HG03108 (cell line): ENCODE measurements around the gene RYR2.

Source experiments
- ATAC-seq: cut with Tn5 transposase; IDR thresholded peaks from one replicate; pipeline ENCODE4 v1.9.1; 2021; ENCODE audit warnings: moderate library complexity; ENCODE audit not compliant: unreplicated experiment

RYR2 gene

GRCh38 chr1:237705462-237705861, 663.5 kb downstream of the RYR2 start:
- no peak for ATAC-seq

DNA sequence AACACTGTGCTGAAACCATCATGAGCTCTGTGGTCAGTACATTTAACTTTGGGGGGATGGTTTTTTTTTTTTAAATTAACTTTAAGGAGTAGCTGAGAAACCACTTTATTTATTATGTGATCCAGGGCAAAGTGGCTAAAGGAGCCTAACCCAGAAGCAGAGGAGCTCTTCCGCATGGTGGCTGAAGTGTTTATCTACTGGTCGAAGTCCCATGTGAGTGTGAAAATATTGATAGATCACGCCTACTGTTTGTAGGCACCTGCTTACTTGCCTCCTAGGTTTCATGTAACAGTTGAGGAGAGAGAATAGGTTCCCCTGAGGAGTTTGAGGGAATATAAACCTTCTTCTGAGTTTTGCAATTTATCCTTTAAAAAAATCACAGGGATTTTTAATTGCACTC, 667.4 kb downstream of the RYR2 start:
- ATAC-seq = no peak

DNA sequence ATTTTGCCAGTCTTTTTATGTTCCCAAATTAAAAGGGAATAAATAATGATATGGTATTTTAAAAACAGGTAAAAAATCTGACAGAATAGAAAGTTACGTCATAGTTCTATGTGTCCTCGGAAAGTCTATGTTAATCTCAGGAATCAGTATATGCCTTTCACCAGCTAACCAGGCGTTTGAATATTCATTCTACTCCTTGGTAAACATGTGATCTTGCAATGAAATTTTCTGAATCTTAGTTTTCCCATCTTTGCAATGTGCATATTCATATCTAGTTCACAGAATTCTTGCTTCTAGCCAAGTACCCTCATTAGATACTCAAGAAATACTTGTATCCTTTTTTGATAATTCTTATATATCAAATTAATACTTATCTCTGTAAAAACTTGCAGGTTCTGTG, 669.3 kb downstream of the RYR2 start:
- no peak for ATAC-seq

DNA sequence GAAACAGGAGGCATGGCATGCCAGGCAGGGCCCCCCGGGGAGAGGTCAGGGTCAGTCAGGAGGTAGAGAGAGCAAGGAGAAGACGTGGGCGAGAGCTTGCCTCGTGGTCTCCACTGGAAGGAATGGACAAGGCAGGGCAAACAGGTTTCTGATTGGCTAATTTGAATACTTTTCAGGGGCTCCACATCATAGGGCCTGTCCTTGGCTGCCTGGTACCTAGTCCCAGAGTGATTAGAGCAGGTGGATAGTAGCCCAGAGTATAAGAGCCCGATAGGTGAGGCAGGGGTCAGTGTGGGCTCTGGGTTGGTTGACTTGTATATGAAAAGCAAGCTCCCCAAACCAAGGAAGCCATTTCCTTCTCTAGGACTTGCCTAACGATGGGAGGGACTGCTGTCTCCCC, 670.1 kb downstream of the RYR2 start:
- ATAC-seq = no peak

- no peak for ATAC-seq
These were observed 670.7 kb downstream of the RYR2 start for GRCh38 chr1:237712586-237713157.

DNA sequence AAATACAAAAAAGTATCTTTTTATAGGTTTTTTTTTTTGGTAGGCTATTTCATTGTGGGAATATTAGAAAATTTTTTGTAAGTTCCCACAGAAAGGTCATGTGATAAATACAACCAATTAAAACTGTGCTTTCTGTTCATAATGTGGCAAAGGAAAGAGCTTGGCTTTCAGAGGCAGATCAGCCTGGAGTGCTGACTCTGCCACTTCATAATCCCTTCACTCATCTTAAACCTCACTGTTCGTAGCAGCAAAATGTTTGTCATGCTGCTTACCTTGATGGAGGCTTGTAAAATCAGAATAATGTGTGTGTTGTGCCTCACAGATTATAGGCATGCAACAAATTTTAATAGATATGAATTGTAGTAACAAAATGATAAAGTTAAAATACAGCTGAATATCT, 671.9 kb downstream of the RYR2 start:
- no peak for ATAC-seq

- ATAC-seq = no peak
These were observed 675.1 kb downstream of the RYR2 start for GRCh38 chr1:237717106-237717505.

- no peak for ATAC-seq
These were observed 688.9 kb downstream of the RYR2 start for GRCh38 chr1:237730826-237731350.

DNA sequence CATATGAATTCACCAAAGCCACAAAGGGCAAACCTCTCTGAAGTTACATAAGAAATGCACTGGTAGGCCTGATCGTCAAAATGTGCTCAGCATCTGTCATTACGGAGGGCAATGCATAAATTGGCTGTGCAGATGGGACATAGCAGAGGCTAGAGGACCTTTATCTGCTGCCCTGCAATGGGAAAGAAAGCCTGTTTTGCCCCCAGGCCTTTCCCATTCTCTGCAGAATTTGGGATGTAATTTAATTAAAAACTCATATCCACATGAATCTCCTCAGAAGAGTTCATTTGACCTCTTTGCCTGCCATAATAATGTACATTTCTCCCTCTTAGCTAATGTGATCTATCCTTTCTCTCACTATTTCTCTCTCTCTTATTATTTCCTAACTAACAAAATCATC, 690.7 kb downstream of the RYR2 start:
- ATAC-seq = no peak

DNA sequence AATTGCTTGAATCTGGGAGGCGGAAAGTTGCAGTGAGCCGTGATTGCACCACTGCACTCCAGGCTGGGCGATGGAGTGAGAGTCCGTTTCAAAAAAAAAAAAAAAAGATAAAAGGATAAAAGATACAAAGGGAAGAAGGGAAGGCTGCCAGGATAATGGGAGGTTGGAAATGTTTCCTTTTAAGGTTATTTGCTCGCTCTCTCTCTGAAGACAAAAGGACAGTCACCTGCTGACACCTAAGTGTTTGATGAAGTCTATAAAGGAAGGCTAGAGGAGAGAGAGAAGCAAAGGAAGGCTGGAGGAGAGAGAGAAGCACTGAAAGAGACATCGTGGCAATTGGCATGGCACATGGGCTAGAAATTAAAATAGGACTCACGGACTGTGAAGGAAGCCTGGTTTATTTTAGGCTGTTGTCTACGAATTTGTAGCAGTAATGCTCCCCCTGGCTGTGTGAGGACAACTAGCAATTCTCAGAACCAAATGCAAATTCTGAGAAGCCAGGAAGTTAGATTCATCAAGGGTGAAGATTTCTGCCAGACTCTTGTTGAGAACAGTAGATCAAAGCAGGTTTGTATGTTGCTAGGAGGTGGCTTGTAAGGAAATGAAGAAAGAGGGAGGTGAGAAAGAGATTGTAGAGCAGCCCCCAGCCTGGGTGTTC, 694.5 kb downstream of the RYR2 start:
- no peak for ATAC-seq

GRCh38 chr1:237737448-237737847, 695.5 kb downstream of the RYR2 start:
- no peak for ATAC-seq

DNA sequence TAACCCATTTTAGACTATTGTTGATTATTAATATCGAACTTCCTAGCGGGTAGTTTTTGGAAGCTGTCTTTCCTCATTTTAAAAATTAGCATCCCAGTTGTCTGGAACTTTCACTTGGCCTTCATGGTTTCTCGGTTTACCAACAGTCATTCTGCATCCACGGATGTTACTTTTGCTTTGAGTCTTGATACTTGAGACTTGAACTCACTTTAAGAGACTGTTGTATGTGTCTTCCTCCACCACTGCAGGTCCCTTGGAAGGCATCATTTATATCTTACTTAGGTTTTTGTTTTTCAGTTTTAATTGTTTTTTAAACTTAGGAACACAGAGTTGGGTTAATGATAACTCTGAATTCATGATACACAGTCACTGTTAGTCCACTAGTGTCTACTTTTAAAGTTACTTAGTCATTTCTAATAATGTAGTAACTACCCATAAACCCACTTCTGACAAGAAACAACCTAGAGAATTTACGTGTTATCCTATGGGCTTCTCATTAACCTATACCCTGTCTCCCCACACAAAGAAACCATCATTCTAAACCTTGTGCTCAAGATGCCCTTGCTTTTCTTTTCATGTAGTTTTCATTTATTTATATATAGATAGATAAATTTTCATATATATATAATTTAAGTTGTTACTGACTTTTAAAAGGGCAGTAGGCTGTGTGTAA, 696.1 kb downstream of the RYR2 start:
- ATAC-seq = no peak

GRCh38 chr1:237740846-237741245, 698.9 kb downstream of the RYR2 start:
- ATAC-seq = no peak

DNA sequence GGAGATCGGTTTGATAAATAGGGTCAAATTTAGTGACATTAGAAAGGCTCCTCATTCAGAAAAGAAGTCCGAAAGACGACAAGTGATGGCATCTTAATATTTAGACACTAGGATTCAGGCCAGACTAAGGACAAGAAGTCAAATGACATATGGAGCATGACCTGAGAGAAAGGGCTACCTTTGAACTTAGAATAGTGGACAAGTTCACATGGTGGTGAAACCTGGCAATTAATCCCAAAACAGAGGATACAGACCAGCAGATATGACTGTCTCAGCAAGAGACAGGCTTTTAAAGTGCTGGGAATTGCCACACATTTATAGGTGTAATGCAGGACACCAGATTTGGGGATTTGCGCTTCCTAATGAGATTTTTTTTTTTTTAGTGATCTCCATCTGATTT, 703.6 kb downstream of the RYR2 start:
- ATAC-seq = no peak

GRCh38 chr1:237748171-237748960, 706.4 kb downstream of the RYR2 start:
- no peak for ATAC-seq

DNA sequence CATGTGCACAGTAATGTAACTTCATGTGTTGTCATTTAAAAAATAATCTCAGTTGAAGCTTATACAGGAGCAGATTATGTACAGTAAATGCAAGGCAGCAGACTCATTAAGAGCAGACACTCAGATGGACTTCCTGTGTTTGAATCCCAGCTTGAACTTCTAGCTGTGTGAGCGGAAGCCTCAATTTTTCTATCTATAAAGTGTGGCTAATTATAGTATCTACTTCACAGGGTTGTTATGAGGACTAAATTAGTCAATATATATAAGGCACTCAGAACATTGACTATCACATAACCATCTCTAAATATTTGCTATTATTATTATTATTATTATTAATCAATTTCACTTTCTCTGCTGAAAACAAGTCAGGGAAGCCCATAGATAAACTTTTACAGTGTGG, 707.1 kb downstream of the RYR2 start:
- ATAC-seq = no peak

GRCh38 chr1:237751090-237751489, 709.1 kb downstream of the RYR2 start:
- ATAC-seq = no peak

DNA sequence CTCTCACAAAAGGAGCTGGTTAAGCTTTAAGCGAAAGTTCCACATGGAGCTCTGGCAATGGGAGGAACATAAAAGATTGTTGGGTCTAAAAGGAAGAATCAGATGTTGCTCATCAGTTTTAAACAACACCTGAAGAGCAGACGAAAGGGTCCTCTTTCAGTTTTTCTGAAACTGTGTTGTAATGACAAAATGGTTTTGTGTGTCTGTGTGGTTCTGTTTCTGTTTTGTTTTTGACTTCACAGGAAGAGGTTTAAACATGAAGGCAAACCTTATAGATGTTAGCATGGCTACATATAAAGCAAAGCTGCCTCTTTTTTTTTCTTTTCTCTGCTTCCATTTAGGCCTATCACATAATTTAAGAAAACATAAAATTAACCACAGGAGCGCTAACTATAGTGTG, 712.6 kb downstream of the RYR2 start:
- no peak for ATAC-seq

- ATAC-seq = no peak
These were observed 714.5 kb downstream of the RYR2 start for GRCh38 chr1:237756304-237756967.

- ATAC-seq = no peak
These were observed 717.4 kb downstream of the RYR2 start for GRCh38 chr1:237759377-237759776.

GRCh38 chr1:237760951-237761350, 719.0 kb downstream of the RYR2 start:
- no peak for ATAC-seq
